HCT116 (cell line): ENCODE data around the gene MEGF6. TPM values are rescaled to one million over a fixed set of nuclear protein-coding genes. Genes with fewer than 3 reads are reported as not detected.
A peak's percentile ranks its signal among the peaks of the same experiment; 100 is the strongest.

Experiments used
- ATAC-seq: fragments of 200-7000 bp; cut with Tn5 transposase; 2 replicates; pipeline ENCODE4 v1.9.1; 2020; ENCODE audit warnings: mild to moderate bottlenecking, moderate library complexity
- BruUV-seq: library from RNA; stranded (reverse); fragments of 400-500 nt; replicated peaks from 2 replicates; lab custom pipeline; 2021; lab: Mats Ljungman, UMichigan
- CTCF ChIA-PET: fragments of 300-600 bp; sonication (Branson Sonifier 250); formaldehyde crosslinking; loops from one replicate; lab custom pipeline; 2021; ENCODE audit warnings: antibody characterized with exemption; lab: Charles Lee
- POLR2A ChIA-PET: fragments of 300-600, 350-600 bp; sonication (Branson Sonifier 250); formaldehyde crosslinking; loops from one replicate; lab custom pipeline; 2021; ENCODE audit warnings: antibody characterized with exemption; lab: Charles Lee
- RAD21 ChIA-PET, 2 experiments: fragments of 300-600 bp; sonication (Branson Sonifier 250); formaldehyde crosslinking; loops; one replicate each; lab custom pipeline; 2023; ENCODE audit warnings: low total read pairs in 2 of 2; ENCODE audit not compliant: uncharacterized antibody in 2 of 2, unreplicated experiment in 2 of 2, low non-redundant PET in 1 of 2; lab: Charles Lee
- DNase-seq: peaks from one replicate; pipeline ENCODE4 v3.0.0-alpha.2; 2010; ENCODE audit warnings: low read depth, low spot score
- H2AFZ ChIP-seq: fragments of 200-600 bp; shearing (Covaris generic), sonication (generic); 2 replicates; pipeline ENCODE4 v1.6.1; 2017; ENCODE audit warnings: low read depth, mixed run types, mixed read lengths, antibody characterized with exemption, low read length; ENCODE audit not compliant: poor library complexity, severe bottlenecking
- H3K27ac ChIP-seq: 2 replicates; pipeline ENCODE4 v1.5.1; 2012; ENCODE audit warnings: low read depth, low read length
- H3K27me3 ChIP-seq: fragments of 200-600 bp; sonication (generic); 2 replicates; pipeline ENCODE4 v1.6.1; 2016; ENCODE audit warnings: mixed run types, low read length, mixed read lengths; ENCODE audit not compliant: insufficient read depth
- H3K36me3 ChIP-seq, 2 experiments: fragments of 200-500 bp in 1 of 2; fragments of 200-600 bp in 1 of 2; sonication (Bioruptor generic) in 1 of 2; sonication (generic) in 1 of 2; 2 replicates each; pipeline versions ENCODE4 v1.5.1 to v1.6.1; 2014 to 2016; ENCODE audit warnings: low read length in 2 of 2, inconsistent platforms in 1 of 2, mixed read lengths in 1 of 2, mixed run types in 1 of 2; ENCODE audit not compliant: insufficient read depth in 2 of 2, control insufficient read depth in 1 of 2
- H3K4me1 ChIP-seq, 2 experiments: fragments of 200-600 bp in 1 of 2; sonication (generic) in 1 of 2; 2 replicates each; pipeline versions ENCODE4 v1.5.1 to v1.6.1; 2012 to 2017; ENCODE audit warnings: low read length in 2 of 2, inconsistent platforms in 1 of 2, mild to moderate bottlenecking in 1 of 2, mixed read lengths in 1 of 2, mixed run types in 1 of 2, moderate library complexity in 1 of 2; ENCODE audit not compliant: insufficient read depth in 2 of 2, control insufficient read depth in 1 of 2
- H3K4me2 ChIP-seq: fragments of 200-600 bp; sonication (generic); 2 replicates; pipeline ENCODE4 v1.6.1; 2017; ENCODE audit warnings: mixed run types, low read length, mixed read lengths
- H3K4me3 ChIP-seq, 2 experiments: fragments of 200-600 bp in 1 of 2; sonication (generic) in 1 of 2; replicated peaks in 1 of 2; 2 replicates each; pipeline ENCODE4 v1.5.1; 2011 to 2016; ENCODE audit warnings: low read length in 2 of 2, control low read depth in 1 of 2, low read depth in 1 of 2, mild to moderate bottlenecking in 1 of 2, mixed read lengths in 1 of 2, mixed run types in 1 of 2
- H3K79me2 ChIP-seq: fragments of 200-600 bp; sonication (generic); 2 replicates; pipeline ENCODE4 v1.6.1; 2017; ENCODE audit warnings: mild to moderate bottlenecking, mixed run types, low read length, moderate library complexity, mixed read lengths; ENCODE audit not compliant: insufficient read depth
- H3K9ac ChIP-seq: fragments of 200-600 bp; sonication (generic); 2 replicates; pipeline ENCODE4 v1.6.1; 2016; ENCODE audit warnings: low read length, mixed read lengths
- H3K9me2 ChIP-seq: fragments of 200-600 bp; sonication (generic), shearing (Covaris generic); 2 replicates; pipeline ENCODE4 v1.6.1; 2017; ENCODE audit warnings: mixed run types, mild to moderate bottlenecking, moderate library complexity; ENCODE audit not compliant: insufficient read depth
- H3K9me3 ChIP-seq, 2 experiments: fragments of 200-500 bp in 1 of 2; fragments of 200-600 bp in 1 of 2; sonication (Bioruptor generic) in 1 of 2; sonication (generic) in 1 of 2; 2 replicates each; pipeline ENCODE4 v1.6.1; 2014 to 2017; ENCODE audit warnings: low read length in 2 of 2, mixed read lengths in 2 of 2, inconsistent platforms in 1 of 2, low read depth in 1 of 2, mild to moderate bottlenecking in 1 of 2, mixed run types in 1 of 2, moderate library complexity in 1 of 2; ENCODE audit not compliant: control insufficient read depth in 1 of 2, insufficient read depth in 1 of 2
- H4K20me1 ChIP-seq: fragments of 200-600 bp; sonication (generic), shearing (Covaris generic); 2 replicates; pipeline ENCODE4 v1.6.1; 2017; ENCODE audit warnings: mixed run types, mild to moderate bottlenecking, moderate library complexity; ENCODE audit not compliant: insufficient read depth
- CTCF ChIP-seq, 3 experiments: fragments of 200-600 bp in 1 of 3; sonication (generic) in 1 of 3; IDR thresholded peaks in 2 of 3; conservative IDR thresholded peaks in 1 of 3; 2 replicates each; pipeline ENCODE4 v1.5.1; 2012 to 2017; ENCODE audit warnings: low read depth in 2 of 3, low read length in 2 of 3, antibody characterized with exemption in 1 of 3, borderline replicate concordance in 1 of 3, control low read depth in 1 of 3, mild to moderate bottlenecking in 1 of 3, mixed read lengths in 1 of 3, mixed run types in 1 of 3, moderate library complexity in 1 of 3; ENCODE audit not compliant: insufficient read depth in 1 of 3
- SRF ChIP-seq: IDR thresholded peaks from 2 replicates; pipeline ENCODE4 v1.6.1; 2012; ENCODE audit warnings: low read depth
- YY1 ChIP-seq: IDR thresholded peaks from 2 replicates; pipeline ENCODE4 v1.6.1; 2011; ENCODE audit warnings: low read length, low read depth, moderate library complexity, mild to moderate bottlenecking; ENCODE audit not compliant: insufficient replicate concordance; ENCODE audit errors: extremely low read depth
- ZNF274 ChIP-seq: fragments of 200-500 bp; sonication (Bioruptor generic); IDR thresholded peaks from 2 replicates; pipeline ENCODE4 v1.6.1; 2014; ENCODE audit warnings: mild to moderate bottlenecking, low read depth, low read length, inconsistent platforms
- intact Hi-C: fragments of 100-400 bp; cut with micrococcal nuclease; formaldehyde crosslinking; loops from 2 replicates; pipeline ENCODE4 v1.10.0; 2022
- total RNA-seq: library from RNA; stranded (reverse); gene quantifications from one replicate; pipeline ENCODE4 v1.2.1, GENCODE V29; 2021; ENCODE audit not compliant: unreplicated experiment

MEGF6 gene
- total RNA-seq, 1 experiment from 2014 or later = 47.6 TPM

GRCh38 chr1:3453203-3453761, 158.0 kb downstream of the MEGF6 start:
- no peaks in the 10 kb centered on the region for H3K27me3 ChIP-seq
- RAD21 ChIA-PET = interaction anchor here (0.5 to 1.8 kb wide), 14 partner anchors 18 to 271 kb away, joined by 3 to 10 read pairs (median 4); no protein-coding TSS in a partner anchor
- intact Hi-C loops = loop anchor here (1.0 to 5.0 kb wide), 5 partner anchors 31 to 404 kb away; partner anchors contain the start of genes CEP104 and DFFB
- TF ChIP-seq YY1 (no peak), CTCF (IDR thresholded peaks at IDR 0.05 in 2 of 3, conservative IDR thresholded peaks at IDR 0.05 in 1 of 3; ENCODE audit: borderline replicate concordance in 1 of 3, insufficient read depth in 1 of 3, low read depth in 2 of 3, low read length in 2 of 3) (peak in 2 of 3 experiments; percentile 93 to 94; a peak in 4 of 6 replicates), SRF (no peak), ZNF274 (no peak)
- BruUV-seq = no TSS peak
- H3K9me2 ChIP-seq = no peaks in the 10 kb centered on the region
- peak overlapping the region; percentile 73 for H3K4me2 ChIP-seq
- no peak overlapping the region for H2AFZ ChIP-seq
- H3K9me3 ChIP-seq = no peaks in the 10 kb centered on the region
- H3K36me3 ChIP-seq = no peaks in the 10 kb centered on the region
- CTCF ChIA-PET = interaction anchor here (0.6 to 2.5 kb wide), 30 partner anchors 11 to 631 kb away, joined by 3 to 136 read pairs (median 5); partner anchors contain the start of genes LRRC47 and TPRG1L
- POLR2A ChIA-PET = interaction anchor here (0.7 to 1.3 kb wide), 3 partner anchors 29 to 271 kb away, joined by 3 to 6 read pairs (median 4); no protein-coding TSS in a partner anchor
- H3K4me3 ChIP-seq = peak overlapping the region in 1 of 2 experiments; percentile 46; a peak in 1 of 4 replicates
- H3K9ac ChIP-seq = peak overlapping the region; percentile 67
- DNase-seq (peak; percentile 68), ATAC-seq (peak; percentile 65)
- no peaks in the 10 kb centered on the region for H4K20me1 ChIP-seq
- H3K27ac ChIP-seq = peak overlapping the region; percentile 80
- peaks cover 15% of the 10 kb centered on the region for H3K79me2 ChIP-seq
- H3K4me1 ChIP-seq = peaks cover 14 to 27% of the 10 kb centered on the region in 2 experiments
